Activated CD8-positive, alpha-beta T cell treated with anti-CD3 and anti-CD28 coated beads for 36 hours (primary cell): Measurements from ENCODE around the gene DNAH11. TPM values are rescaled to one million over a fixed set of nuclear protein-coding genes. Genes with fewer than 3 reads are reported as not detected.

Experiments
- ATAC-seq: fragments of 200-7000 bp; cut with Tn5 transposase; one replicate; pipeline ENCODE4 v1.10.0; 2021; ENCODE audit warnings: mild to moderate bottlenecking, moderate library complexity
- CTCF ChIA-PET: fragments of 350-600 bp; sonication (Branson Sonifier 250); formaldehyde crosslinking; loops from one replicate; lab custom pipeline; 2021; ENCODE audit warnings: antibody characterized with exemption; lab: Charles Lee
- POLR2A ChIA-PET: fragments of 350-600 bp; sonication (Branson Sonifier 250); formaldehyde crosslinking; loops from one replicate; lab custom pipeline; 2021; ENCODE audit warnings: antibody characterized with exemption; lab: Charles Lee
- DNase-seq: peaks from one replicate; pipeline ENCODE4 v3.0.0-alpha.2; 2020
- H3K27ac Mint-ChIP-seq: one replicate; pipeline ENCODE4 v1.8.0; 2021; ENCODE audit warnings: mild to moderate bottlenecking, mixed read lengths
- H3K27me3 Mint-ChIP-seq: one replicate; pipeline ENCODE4 v1.8.0; 2021; ENCODE audit warnings: mixed read lengths
- H3K36me3 Mint-ChIP-seq: one replicate; pipeline ENCODE4 v1.8.0; 2021; ENCODE audit warnings: low read depth, mixed read lengths
- H3K4me1 Mint-ChIP-seq: one replicate; pipeline ENCODE4 v1.8.0; 2021; ENCODE audit warnings: low read depth, mixed read lengths
- H3K4me3 Mint-ChIP-seq: one replicate; pipeline ENCODE4 v1.8.0; 2021; ENCODE audit warnings: mild to moderate bottlenecking, moderate library complexity, mixed read lengths
- H3K9me3 Mint-ChIP-seq: one replicate; pipeline ENCODE4 v1.8.0; 2021; ENCODE audit warnings: mixed read lengths
- CTCF ChIP-seq: fragments of 200-600 bp; IDR thresholded peaks from one replicate; pipeline ENCODE4 v1.8.0; 2022; ENCODE audit warnings: antibody characterized with exemption, mild to moderate bottlenecking
- intact Hi-C: fragments of 100-400 bp; cut with micrococcal nuclease; formaldehyde crosslinking; loops from one replicate; pipeline ENCODE4 v1.10.0; 2022
- total RNA-seq, 2 experiments: library from RNA; stranded (reverse); gene quantifications; one replicate each; pipeline ENCODE4 v1.2.3, GENCODE V29; 2021

DNAH11 gene
- total RNA-seq, 2 experiments from 2014 or later: 2.3 to 2.7 TPM

DNA sequence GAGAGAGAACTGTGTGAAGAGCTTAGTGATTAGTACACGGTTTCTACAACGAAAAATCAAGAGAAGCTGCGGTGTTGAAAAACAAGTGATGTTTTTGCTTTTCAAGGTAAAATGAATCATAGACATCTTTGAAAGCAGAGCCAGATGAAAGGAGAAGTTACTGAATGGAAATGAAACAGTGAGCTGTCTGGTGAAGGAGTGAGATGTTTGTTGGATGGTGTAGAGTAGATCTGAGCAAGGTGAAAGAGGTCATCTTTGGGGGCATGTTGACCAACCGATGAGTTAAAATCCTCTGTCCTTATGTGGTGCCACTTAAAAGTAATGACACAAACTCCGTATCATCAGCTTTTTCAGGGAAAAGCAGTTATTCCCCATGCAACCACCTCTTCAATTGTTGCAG, 225.4 kb downstream of the DNAH11 start:
- ChIA-PET POLR2A (no interaction called here), CTCF (interaction anchor here (1.2 to 2.8 kb wide), 5 partner anchors 9 to 515 kb away, joined by 4 to 13 read pairs (median 5); no protein-coding TSS in a partner anchor)
- no peak overlapping the region for H3K27ac Mint-ChIP-seq
- ATAC-seq (no peak), DNase-seq (no peak)
- H3K9me3 Mint-ChIP-seq: no peaks in the 10 kb centered on the region
- H3K4me1 Mint-ChIP-seq: peaks cover 10% of the 10 kb centered on the region
- H3K36me3 Mint-ChIP-seq: no peaks in the 10 kb centered on the region
- H3K4me3 Mint-ChIP-seq: no peak overlapping the region
- intact Hi-C loops: no loop called here
- TF ChIP-seq CTCF: no peak
- no peaks in the 10 kb centered on the region for H3K27me3 Mint-ChIP-seq

GRCh38 chr7:21771266-21771665, 228.4 kb downstream of the DNAH11 start:
- H3K27me3 Mint-ChIP-seq: no peaks in the 10 kb centered on the region
- intact Hi-C loops: loop anchor here (10.0 kb wide), 1 partner anchor 234 kb away; no protein-coding TSS in a partner anchor
- DNase-seq: no peak
- CTCF ChIA-PET: no interaction called here
- no peak overlapping the region for H3K27ac Mint-ChIP-seq
- no peaks in the 10 kb centered on the region for H3K9me3 Mint-ChIP-seq
- ATAC-seq: no peak
- POLR2A ChIA-PET: no interaction called here
- H3K4me1 Mint-ChIP-seq: peaks cover 6% of the 10 kb centered on the region
- no peak for TF ChIP-seq CTCF
- no peaks in the 10 kb centered on the region for H3K36me3 Mint-ChIP-seq
- no peak overlapping the region for H3K4me3 Mint-ChIP-seq

- ChIA-PET CTCF (no interaction called here), POLR2A (no interaction called here)
- Mint-ChIP-seq H3K27ac (no peak overlapping the region), H3K4me3 (no peak overlapping the region), H3K9me3 (no peaks in the 10 kb centered on the region), H3K4me1 (peaks cover 6% of the 10 kb centered on the region), H3K27me3 (peaks cover 2% of the 10 kb centered on the region), H3K36me3 (no peaks in the 10 kb centered on the region)
- intact Hi-C loops: loop anchor here (10.0 kb wide), 1 partner anchor 233 kb away; no protein-coding TSS in a partner anchor
- no peak for DNase-seq
- ATAC-seq: no peak
- no peak for TF ChIP-seq CTCF
These were observed 229.2 kb downstream of the DNAH11 start for GRCh38 chr7:21771906-21772610.

DNA sequence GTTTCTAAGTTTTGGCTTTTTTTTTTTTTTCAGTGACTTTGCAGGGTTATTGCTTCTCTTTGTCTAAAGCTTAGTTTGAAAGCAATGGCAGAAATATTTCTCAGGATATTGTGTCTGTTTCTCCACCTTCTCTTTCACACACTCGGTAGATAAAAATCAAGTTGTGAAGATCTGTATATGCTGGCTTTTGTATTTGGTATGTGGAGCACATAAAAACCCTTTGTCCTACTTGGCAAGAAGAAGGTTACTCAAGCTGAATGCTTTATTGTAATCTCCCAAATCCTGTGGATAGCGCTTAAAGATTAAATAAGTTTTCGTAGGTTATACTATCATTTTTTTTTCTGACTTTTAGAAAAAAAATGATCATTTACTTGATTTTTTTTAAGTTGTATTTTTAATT, 230.5 kb downstream of the DNAH11 start:
- ATAC-seq (no peak), DNase-seq (no peak)
- TF ChIP-seq CTCF: no peak
- CTCF ChIA-PET: no interaction called here
- H3K9me3 Mint-ChIP-seq: no peaks in the 10 kb centered on the region
- intact Hi-C loops: loop anchor here (10.0 kb wide), 1 partner anchor 231 kb away; no protein-coding TSS in a partner anchor
- H3K36me3 Mint-ChIP-seq: no peaks in the 10 kb centered on the region
- H3K4me1 Mint-ChIP-seq: peaks cover 5% of the 10 kb centered on the region
- H3K4me3 Mint-ChIP-seq: no peak overlapping the region
- H3K27me3 Mint-ChIP-seq: peaks cover 2% of the 10 kb centered on the region
- H3K27ac Mint-ChIP-seq: no peak overlapping the region
- POLR2A ChIA-PET: no interaction called here

GRCh38 chr7:21777921-21778320, 235.1 kb downstream of the DNAH11 start:
- CTCF ChIA-PET: interaction anchor here (1.2 kb wide), 1 partner anchor 10 kb away, joined by 3 read pairs; no protein-coding TSS in a partner anchor
- Mint-ChIP-seq H3K27me3 (peaks cover 2% of the 10 kb centered on the region), H3K27ac (no peak overlapping the region), H3K4me1 (no peaks in the 10 kb centered on the region), H3K9me3 (no peaks in the 10 kb centered on the region), H3K4me3 (no peak overlapping the region), H3K36me3 (no peaks in the 10 kb centered on the region)
- POLR2A ChIA-PET: no interaction called here
- intact Hi-C loops: loop anchor here (10.0 kb wide), 1 partner anchor 227 kb away; no protein-coding TSS in a partner anchor
- ATAC-seq (no peak), DNase-seq (no peak)
- TF ChIP-seq CTCF: no peak
